Activated naive CD4-positive, alpha-beta T cell treated with anti-CD3 and anti-CD28 coated beads for 36 hours (primary cell): ENCODE data around the gene PHF2. TPM values are rescaled to one million over a fixed set of nuclear protein-coding genes. Genes with fewer than 3 reads are reported as not detected.

Experiments used
- CTCF ChIA-PET: fragments of 350-600 bp; sonication (Branson Sonifier 250); formaldehyde crosslinking; loops from one replicate; lab custom pipeline; 2021; ENCODE audit warnings: antibody characterized with exemption; lab: Charles Lee
- DNase-seq: peaks from one replicate; pipeline ENCODE4 v3.0.0-alpha.2; 2020
- H3K27ac Mint-ChIP-seq: one replicate; pipeline ENCODE4 v1.8.0; 2021; ENCODE audit warnings: mild to moderate bottlenecking, mixed read lengths
- H3K27me3 Mint-ChIP-seq: one replicate; pipeline ENCODE4 v1.8.0; 2021; ENCODE audit warnings: low read depth, mixed read lengths
- H3K36me3 Mint-ChIP-seq: one replicate; pipeline ENCODE4 v1.8.0; 2021; ENCODE audit warnings: low read depth, mixed read lengths
- H3K4me1 Mint-ChIP-seq: one replicate; pipeline ENCODE4 v1.8.0; 2021; ENCODE audit warnings: low read depth, mixed read lengths
- H3K4me3 Mint-ChIP-seq: one replicate; pipeline ENCODE4 v1.8.0; 2021; ENCODE audit warnings: mild to moderate bottlenecking, moderate library complexity, mixed read lengths
- H3K9me3 Mint-ChIP-seq: one replicate; pipeline ENCODE4 v1.8.0; 2021; ENCODE audit warnings: mixed read lengths
- intact Hi-C: fragments of 100-400 bp; cut with micrococcal nuclease; formaldehyde crosslinking; loops from one replicate; pipeline ENCODE4 v1.15.1; 2023
- total RNA-seq, 2 experiments: library from RNA; stranded (reverse); gene quantifications; one replicate each; pipeline ENCODE4 v1.2.3, GENCODE V29; 2021

PHF2 gene
- total RNA-seq, 2 experiments from 2014 or later, result 14.4 to 16.6 TPM

DNA sequence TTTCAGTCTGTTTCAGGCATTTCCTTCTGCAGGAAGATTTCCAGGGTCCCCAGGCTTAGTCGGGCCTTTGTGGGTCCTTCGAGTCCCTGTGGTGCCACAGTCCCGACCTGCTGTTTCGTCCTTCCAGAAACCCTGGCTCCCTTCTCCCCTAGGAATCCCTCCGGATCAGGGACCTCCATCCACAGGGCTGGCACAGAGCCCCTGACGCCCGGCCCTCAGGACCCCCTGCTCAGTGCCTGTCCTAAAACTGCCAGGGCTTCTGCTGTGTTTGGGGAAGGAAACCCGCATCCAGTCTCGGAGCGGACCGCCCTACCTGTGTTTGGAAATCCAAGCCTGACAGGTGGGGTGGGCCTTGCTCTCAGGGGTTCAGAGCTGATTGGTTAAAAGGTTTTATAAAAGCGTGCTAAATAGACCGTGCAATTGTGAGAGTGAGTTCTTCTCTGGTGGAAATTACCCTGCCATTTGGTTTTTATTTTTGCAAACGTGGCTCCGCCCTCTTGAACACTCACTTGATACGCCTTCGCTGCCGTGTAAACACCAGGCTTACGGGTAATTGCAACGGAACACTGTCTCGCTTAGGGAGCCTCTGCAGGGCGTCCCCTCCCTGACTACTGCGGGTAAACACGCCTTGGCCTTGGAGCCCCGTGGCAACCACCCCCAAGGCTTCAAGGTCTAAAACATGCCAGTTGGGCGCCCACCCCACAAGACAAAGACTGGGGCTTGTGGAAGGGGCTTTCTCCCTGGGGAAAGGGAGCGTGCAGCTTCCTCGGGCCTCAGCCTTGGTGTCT is 121.2 kb downstream of the PHF2 start:
- peaks cover 7% of the 10 kb centered on the region for H3K9me3 Mint-ChIP-seq
- DNase-seq, result no peak
- intact Hi-C loops, result no loop called here
- H3K4me1 Mint-ChIP-seq, result no peaks in the 10 kb centered on the region
- H3K4me3 Mint-ChIP-seq, result no peak overlapping the region
- no peaks in the 10 kb centered on the region for H3K36me3 Mint-ChIP-seq
- peaks cover 5% of the 10 kb centered on the region for H3K27me3 Mint-ChIP-seq
- H3K27ac Mint-ChIP-seq, result no peak overlapping the region
- CTCF ChIA-PET, result no interaction called here

DNA sequence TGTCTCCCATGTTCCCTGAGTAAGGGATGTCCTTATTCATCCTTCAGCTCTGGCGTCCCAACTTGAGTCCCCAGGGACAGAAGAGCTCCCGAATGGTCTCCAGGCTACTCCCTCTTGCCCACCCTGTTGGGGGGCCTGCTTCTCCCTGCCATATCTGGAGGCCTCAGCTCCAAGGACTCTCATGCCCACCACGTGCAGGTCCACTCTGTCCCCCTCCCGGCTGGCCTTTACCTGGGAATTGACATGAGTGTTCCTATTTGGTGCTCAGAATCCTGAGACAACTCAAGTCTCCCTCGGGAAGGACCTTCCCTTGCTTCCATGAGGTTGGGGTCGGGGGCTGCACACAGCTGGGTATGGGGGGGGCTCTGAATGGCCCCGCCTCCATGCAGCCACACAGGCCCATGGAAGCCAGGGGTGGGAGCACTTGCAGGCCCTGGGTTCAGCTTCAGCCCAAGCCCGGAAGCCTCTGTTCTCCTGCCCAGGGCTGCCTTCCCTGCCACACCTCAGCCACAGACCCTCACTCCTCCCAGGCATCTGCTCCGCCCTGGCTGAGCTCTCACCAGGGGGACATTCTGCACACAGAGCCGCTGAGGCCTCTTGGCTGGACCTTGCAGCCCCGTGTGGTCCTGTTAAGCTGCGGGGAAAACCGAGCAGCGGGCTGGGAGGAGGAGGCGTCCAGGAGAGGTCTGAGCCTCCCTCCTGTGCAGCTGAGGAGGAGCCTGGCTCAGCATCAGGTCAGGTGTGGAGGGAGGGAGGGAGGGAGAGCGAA is 121.9 kb downstream of the PHF2 start:
- intact Hi-C loops, result no loop called here
- no peak for DNase-seq
- H3K9me3 Mint-ChIP-seq, result peaks cover 11% of the 10 kb centered on the region
- H3K4me3 Mint-ChIP-seq, result no peak overlapping the region
- CTCF ChIA-PET, result no interaction called here
- H3K4me1 Mint-ChIP-seq, result no peaks in the 10 kb centered on the region
- no peak overlapping the region for H3K27ac Mint-ChIP-seq
- peaks cover 3% of the 10 kb centered on the region for H3K27me3 Mint-ChIP-seq
- no peaks in the 10 kb centered on the region for H3K36me3 Mint-ChIP-seq

DNA sequence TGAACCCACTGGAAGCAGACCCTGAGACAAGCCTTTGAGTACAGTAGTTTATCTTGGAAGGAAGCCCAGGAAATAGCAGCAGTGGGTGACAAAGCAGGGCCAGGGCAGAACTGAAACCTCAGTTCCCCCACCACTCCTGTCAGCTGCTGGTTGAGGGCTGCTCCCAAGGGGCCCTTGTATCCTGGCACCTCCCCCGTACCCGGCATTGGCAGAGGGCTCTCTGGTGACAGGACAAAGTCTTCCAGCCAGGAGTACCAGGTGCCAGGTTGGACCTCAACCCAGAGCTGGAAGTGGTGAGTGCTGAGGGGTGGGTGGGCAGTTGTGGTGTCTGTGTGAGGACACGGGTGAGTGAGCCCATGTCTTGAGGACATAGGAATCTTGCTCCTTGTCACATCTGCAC is 123.3 kb downstream of the PHF2 start:
- Mint-ChIP-seq H3K27ac (no peak overlapping the region), H3K4me1 (no peaks in the 10 kb centered on the region), H3K4me3 (no peak overlapping the region), H3K27me3 (peaks cover 3% of the 10 kb centered on the region), H3K9me3 (peaks cover 15% of the 10 kb centered on the region), H3K36me3 (no peaks in the 10 kb centered on the region)
- no peak for DNase-seq
- intact Hi-C loops, result no loop called here
- CTCF ChIA-PET, result no interaction called here

DNA sequence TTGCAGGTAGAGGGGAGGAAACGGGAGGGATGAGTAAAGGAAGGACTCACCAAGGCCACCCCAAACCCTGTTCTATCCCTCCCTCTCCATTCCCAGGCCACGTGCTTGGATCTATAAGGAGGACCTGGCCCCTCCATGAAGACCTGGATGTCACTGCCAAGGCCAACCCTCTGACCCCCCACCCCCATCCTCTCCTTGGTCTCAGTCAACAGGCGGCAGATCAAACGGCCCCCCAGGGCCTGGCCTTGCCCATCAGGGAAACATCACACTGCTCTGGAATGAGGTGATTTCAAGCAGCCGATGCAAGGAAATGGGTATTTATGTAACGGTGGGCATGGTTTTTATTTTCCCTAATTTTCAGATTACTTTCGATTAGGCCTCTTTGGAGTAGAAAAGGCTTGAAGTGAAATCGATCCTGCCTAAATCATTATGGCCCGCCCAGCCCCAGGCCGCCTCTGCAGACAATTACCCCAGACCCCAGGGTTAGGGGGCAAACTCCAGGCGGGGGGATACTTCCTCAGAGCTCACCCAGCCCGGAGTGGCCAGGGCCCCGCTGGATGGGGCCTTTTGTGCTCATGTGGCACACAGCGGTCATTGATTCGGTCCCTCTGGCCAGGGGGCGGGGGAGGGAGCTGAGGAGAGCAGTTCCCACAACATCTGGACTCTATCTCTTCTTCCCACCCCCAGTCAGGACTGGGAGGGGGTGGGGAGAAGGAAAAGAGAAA is 125.3 kb downstream of the PHF2 start:
- Mint-ChIP-seq H3K4me3 (no peak overlapping the region), H3K9me3 (peaks cover 17% of the 10 kb centered on the region), H3K36me3 (no peaks in the 10 kb centered on the region), H3K27ac (no peak overlapping the region), H3K27me3 (peaks cover 3% of the 10 kb centered on the region), H3K4me1 (no peaks in the 10 kb centered on the region)
- intact Hi-C loops, result no loop called here
- CTCF ChIA-PET, result no interaction called here
- no peak for DNase-seq

- Mint-ChIP-seq H3K36me3 (no peaks in the 10 kb centered on the region), H3K27me3 (peaks cover 3% of the 10 kb centered on the region), H3K27ac (no peak overlapping the region), H3K9me3 (peaks cover 17% of the 10 kb centered on the region), H3K4me1 (no peaks in the 10 kb centered on the region), H3K4me3 (no peak overlapping the region)
- CTCF ChIA-PET, result no interaction called here
- DNase-seq, result no peak
- intact Hi-C loops, result no loop called here
Observed at GRCh38 chr9:93702261-93702660, 125.9 kb downstream of the PHF2 start.

GRCh38 chr9:93708289-93708986 is 132.1 kb downstream of the PHF2 start:
- CTCF ChIA-PET, result interaction anchor here (1.5 kb wide), 1 partner anchor 294 kb away, joined by 3 read pairs; no protein-coding TSS in a partner anchor
- Mint-ChIP-seq H3K9me3 (peaks cover 7% of the 10 kb centered on the region), H3K27me3 (peaks cover 9% of the 10 kb centered on the region), H3K27ac (no peak overlapping the region), H3K4me3 (no peak overlapping the region), H3K4me1 (no peaks in the 10 kb centered on the region), H3K36me3 (no peaks in the 10 kb centered on the region)
- DNase-seq, result no peak
- intact Hi-C loops, result no loop called here

GRCh38 chr9:93708987-93709302 is 132.6 kb downstream of the PHF2 start:
- no peak for DNase-seq

GRCh38 chr9:93709600-93710369 is 133.4 kb downstream of the PHF2 start:
- DNase-seq, result no peak
- intact Hi-C loops, result no loop called here
- H3K27ac Mint-ChIP-seq, result no peak overlapping the region
- no peaks in the 10 kb centered on the region for H3K4me1 Mint-ChIP-seq
- no peaks in the 10 kb centered on the region for H3K36me3 Mint-ChIP-seq
- H3K27me3 Mint-ChIP-seq, result peaks cover 10% of the 10 kb centered on the region
- peaks cover 3% of the 10 kb centered on the region for H3K9me3 Mint-ChIP-seq
- H3K4me3 Mint-ChIP-seq, result no peak overlapping the region
- CTCF ChIA-PET, result no interaction called here

More at GRCh38 chr9:93708987-93709302, 132.6 kb downstream of the PHF2 start:
- Mint-ChIP-seq H3K27ac (no peak overlapping the region), H3K4me1 (no peaks in the 10 kb centered on the region), H3K27me3 (peaks cover 10% of the 10 kb centered on the region), H3K36me3 (no peaks in the 10 kb centered on the region), H3K4me3 (no peak overlapping the region), H3K9me3 (peaks cover 6% of the 10 kb centered on the region)
- CTCF ChIA-PET, result no interaction called here
- intact Hi-C loops, result no loop called here

DNA sequence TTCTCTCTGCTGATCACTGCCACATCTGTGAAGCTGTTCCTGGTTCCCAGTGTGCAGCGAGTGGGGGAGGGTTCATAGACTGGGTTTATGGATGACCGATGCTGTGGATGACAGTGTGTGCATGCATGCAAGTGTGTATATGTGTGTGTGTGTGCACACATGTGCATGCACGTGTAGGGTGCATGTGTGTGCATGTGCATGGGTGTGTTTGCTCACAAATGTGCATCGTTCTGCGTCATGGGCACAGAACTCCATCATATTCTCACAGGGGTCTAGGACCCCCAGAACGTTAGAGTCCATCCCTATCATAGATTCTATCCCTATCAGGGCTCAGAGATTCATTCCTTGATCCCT is 134.0 kb downstream of the PHF2 start:
- peaks cover 3% of the 10 kb centered on the region for H3K9me3 Mint-ChIP-seq

GRCh38 chr9:93711002-93711401 is 134.6 kb downstream of the PHF2 start:
- peaks cover 11% of the 10 kb centered on the region for H3K27me3 Mint-ChIP-seq
- DNase-seq, result no peak
- H3K4me3 Mint-ChIP-seq, result no peak overlapping the region
- no peaks in the 10 kb centered on the region for H3K4me1 Mint-ChIP-seq
- CTCF ChIA-PET, result no interaction called here
- no peak overlapping the region for H3K27ac Mint-ChIP-seq
- H3K9me3 Mint-ChIP-seq, result peaks cover 8% of the 10 kb centered on the region
- intact Hi-C loops, result no loop called here
- H3K36me3 Mint-ChIP-seq, result peaks cover under 1% of the 10 kb centered on the region

More for the DNA sequence above, 134.0 kb downstream of the PHF2 start:
- Mint-ChIP-seq H3K36me3 (no peaks in the 10 kb centered on the region), H3K4me1 (no peaks in the 10 kb centered on the region), H3K27ac (no peak overlapping the region), H3K27me3 (peaks cover 10% of the 10 kb centered on the region), H3K4me3 (no peak overlapping the region)
- CTCF ChIA-PET, result no interaction called here
- DNase-seq, result no peak
- intact Hi-C loops, result no loop called here

DNA sequence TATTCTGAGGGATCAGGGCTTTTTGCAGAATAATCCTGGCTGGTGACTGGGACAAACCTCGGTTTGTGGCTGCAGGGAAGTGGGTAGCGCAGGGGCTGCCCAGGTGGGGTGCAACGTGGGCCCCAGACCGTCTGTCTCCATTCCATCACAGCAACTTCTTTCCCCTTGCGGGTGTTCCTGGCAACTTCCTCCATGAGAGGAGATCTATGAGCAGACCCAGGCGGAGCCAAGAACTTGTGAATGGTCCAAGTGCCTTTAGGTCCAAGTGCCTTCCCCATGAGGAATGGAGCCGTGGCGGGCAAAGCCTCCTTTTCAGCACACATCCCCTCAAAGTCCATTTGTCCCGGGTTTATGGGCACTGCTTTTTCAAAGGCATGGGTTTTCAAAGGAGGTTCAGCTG is 136.5 kb downstream of the PHF2 start:
- Mint-ChIP-seq H3K27me3 (peaks cover 13% of the 10 kb centered on the region), H3K4me3 (no peak overlapping the region), H3K27ac (no peak overlapping the region), H3K9me3 (peaks cover 11% of the 10 kb centered on the region), H3K4me1 (no peaks in the 10 kb centered on the region), H3K36me3 (peaks cover 3% of the 10 kb centered on the region)
- intact Hi-C loops, result no loop called here
- CTCF ChIA-PET, result no interaction called here
- DNase-seq, result no peak
